ENCODE measurements around the gene CSGALNACT2. TPM values are rescaled to one million over a fixed set of nuclear protein-coding genes. Genes with fewer than 3 reads are reported as not detected.

The CSGALNACT2 gene
- total and polyA plus RNA-seq, 2 of the 13 experiments (the other 11 are each of a cell fraction or from before 2014, with no cell fraction given): 3.3 to 7.1 TPM

DNA sequence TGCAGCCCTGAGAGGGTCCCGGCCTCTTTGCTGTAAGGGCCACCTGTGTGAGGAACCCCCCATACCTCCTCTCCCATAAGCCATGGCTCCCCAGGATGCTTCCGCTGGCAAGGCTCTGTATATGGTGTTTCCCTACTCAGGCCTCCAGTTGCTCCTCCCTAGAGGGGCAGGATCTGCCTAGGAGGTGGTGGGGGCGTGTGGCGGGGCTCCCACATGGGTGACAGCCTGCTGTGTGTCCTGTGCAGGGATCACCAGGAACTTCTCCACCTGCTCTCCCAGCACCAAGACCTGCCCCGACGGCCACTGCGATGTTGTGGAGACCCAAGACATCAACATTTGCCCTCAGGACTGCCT is 25.7 kb upstream of the CSGALNACT2 start:
- no peak for FAIRE-seq
- CTCF ChIA-PET (ENCODE audit: low intra/inter-chr PET ratio, low total read pairs): no interaction called here
- no TSS peak for BruUV-seq (replicated peaks)

More for the DNA sequence above, 25.7 kb upstream of the CSGALNACT2 start:
- H3K4me1 ChIP-seq (ENCODE audit: insufficient read depth, low read length): peaks cover 16% of the 10 kb centered on the region
- no peaks in the 10 kb centered on the region for H3K36me3 ChIP-seq (replicated peaks in 1 of 2; ENCODE audit: control insufficient read depth in 1 of 2, insufficient read depth in 2 of 2, low read length in 2 of 2)
- no peak overlapping the region for H3K9ac ChIP-seq (ENCODE audit: insufficient read depth, low read depth, low read length)
- POLR2A ChIA-PET: no interaction called here
- TF ChIP-seq PHF20 (CRISPR knock-in tag; IDR thresholded peaks at IDR 0.05): no peak
- TF ChIP-seq, protein P1, sequence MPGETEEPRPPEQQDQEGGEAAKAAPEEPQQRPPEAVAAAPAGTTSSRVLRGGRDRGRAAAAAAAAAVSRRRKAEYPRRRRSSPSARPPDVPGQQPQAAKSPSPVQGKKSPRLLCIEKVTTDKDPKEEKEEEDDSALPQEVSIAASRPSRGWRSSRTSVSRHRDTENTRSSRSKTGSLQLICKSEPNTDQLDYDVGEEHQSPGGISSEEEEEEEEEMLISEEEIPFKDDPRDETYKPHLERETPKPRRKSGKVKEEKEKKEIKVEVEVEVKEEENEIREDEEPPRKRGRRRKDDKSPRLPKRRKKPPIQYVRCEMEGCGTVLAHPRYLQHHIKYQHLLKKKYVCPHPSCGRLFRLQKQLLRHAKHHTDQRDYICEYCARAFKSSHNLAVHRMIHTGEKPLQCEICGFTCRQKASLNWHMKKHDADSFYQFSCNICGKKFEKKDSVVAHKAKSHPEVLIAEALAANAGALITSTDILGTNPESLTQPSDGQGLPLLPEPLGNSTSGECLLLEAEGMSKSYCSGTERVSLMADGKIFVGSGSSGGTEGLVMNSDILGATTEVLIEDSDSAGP (CRISPR knock-in tag; IDR thresholded peaks at IDR 0.05; ENCODE audit: borderline replicate concordance): no peak
- TF ChIP-seq ZNF33B (CRISPR knock-in tag; IDR thresholded peaks at IDR 0.05): no peak
- TF ChIP-seq, protein P2, sequence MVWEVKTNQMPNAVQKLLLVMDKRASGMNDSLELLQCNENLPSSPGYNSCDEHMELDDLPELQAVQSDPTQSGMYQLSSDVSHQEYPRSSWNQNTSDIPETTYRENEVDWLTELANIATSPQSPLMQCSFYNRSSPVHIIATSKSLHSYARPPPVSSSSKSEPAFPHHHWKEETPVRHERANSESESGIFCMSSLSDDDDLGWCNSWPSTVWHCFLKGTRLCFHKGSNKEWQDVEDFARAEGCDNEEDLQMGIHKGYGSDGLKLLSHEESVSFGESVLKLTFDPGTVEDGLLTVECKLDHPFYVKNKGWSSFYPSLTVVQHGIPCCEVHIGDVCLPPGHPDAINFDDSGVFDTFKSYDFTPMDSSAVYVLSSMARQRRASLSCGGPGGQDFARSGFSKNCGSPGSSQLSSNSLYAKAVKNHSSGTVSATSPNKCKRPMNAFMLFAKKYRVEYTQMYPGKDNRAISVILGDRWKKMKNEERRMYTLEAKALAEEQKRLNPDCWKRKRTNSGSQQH (CRISPR knock-in tag; IDR thresholded peaks at IDR 0.05; ENCODE audit: low read depth): no peak
- no peak overlapping the region for H3K4me3 ChIP-seq (replicated peaks in 1 of 3; ENCODE audit: insufficient read depth in 1 of 3, low read depth in 2 of 3, low read length in 3 of 3)
- ATAC-seq (no peak), DNase-seq (ENCODE audit: low spot score) (no peak)
- H3K9me3 ChIP-seq (ENCODE audit: low read length): no peaks in the 10 kb centered on the region
- intact Hi-C loops (cut with micrococcal nuclease; ENCODE audit: unreplicated experiment): no loop called here
- 8% methylated on average over 5 of the region's 7 CpGs for WGBS (ENCODE audit: low lambda C conversion rate)
- H2AFZ ChIP-seq (ENCODE audit: low read length): no peak overlapping the region
- H3K27me3 ChIP-seq (ENCODE audit: control insufficient read depth in 1 of 2, insufficient read depth in 2 of 2, low read length in 2 of 2): peaks cover 2 to 14% of the 10 kb centered on the region in 2 experiments; a peak in 4 of 5 replicates
- H3K27ac ChIP-seq (ENCODE audit: extremely low read length, insufficient read depth, low read length): no peak overlapping the region
- no peak overlapping the region for H3K4me2 ChIP-seq (ENCODE audit: low read depth, low read length)
- H4K20me1 ChIP-seq (ENCODE audit: insufficient read depth, low read length): no peaks in the 10 kb centered on the region
- H3K79me2 ChIP-seq (ENCODE audit: insufficient read depth, low read length): no peaks in the 10 kb centered on the region
- in situ Hi-C loops (cut with HindIII; ENCODE audit: extremely low pct_ligation_motif_present, low pct_unique_long_range_greater_than_20kb): no loop called here

Data from HepG2 (cell line).